WI38 (cell line): ENCODE data around the gene DRAP1.

Source experiments
- H3K4me3 ChIP-seq: 2 replicates; pipeline ENCODE4 v1.5.1; 2011; ENCODE audit warnings: low read depth, mild to moderate bottlenecking, control low read depth, low read length
- CTCF ChIP-seq: IDR thresholded peaks from 2 replicates; pipeline ENCODE4 v1.5.1; 2012; ENCODE audit warnings: low read depth, mild to moderate bottlenecking, control low read depth, low read length

The DRAP1 gene

GRCh38 chr11:65883786-65884715 is 35.2 kb upstream of the DRAP1 start:
- no peak for TF ChIP-seq CTCF
- H3K4me3 ChIP-seq: no peak overlapping the region

GRCh38 chr11:65884716-65885092 is 34.5 kb upstream of the DRAP1 start:
- TF ChIP-seq CTCF: peak; percentile 99
- H3K4me3 ChIP-seq: no peak overlapping the region

GRCh38 chr11:65885231-65885630 is 34.0 kb upstream of the DRAP1 start:
- H3K4me3 ChIP-seq: no peak overlapping the region
- TF ChIP-seq CTCF: no peak

GRCh38 chr11:65885808-65886536 is 33.3 kb upstream of the DRAP1 start:
- no peak for TF ChIP-seq CTCF

GRCh38 chr11:65886826-65887722 is 32.2 kb upstream of the DRAP1 start:
- TF ChIP-seq CTCF: no peak
- peak overlapping the region; percentile 78 for H3K4me3 ChIP-seq

More at GRCh38 chr11:65885808-65886536, 33.3 kb upstream of the DRAP1 start:
- H3K4me3 ChIP-seq: no peak overlapping the region

GRCh38 chr11:65887723-65888162 is 31.5 kb upstream of the DRAP1 start:
- peak overlapping the region; percentile 78 for H3K4me3 ChIP-seq
- no peak for TF ChIP-seq CTCF
